B cell (primary cell): ENCODE measurements around the gene FOXL2NB. TPM values are rescaled to one million over a fixed set of nuclear protein-coding genes. Genes with fewer than 3 reads are reported as not detected.
A peak's percentile ranks its signal among the peaks of the same experiment; 100 is the strongest.

Source experiments
- ATAC-seq: fragments of 200-7000 bp; cut with Tn5 transposase; one replicate; pipeline ENCODE4 v1.10.0; 2021; ENCODE audit warnings: low read depth, mild to moderate bottlenecking, moderate number of reproducible peaks, moderate library complexity
- CTCF ChIA-PET: fragments of 350-600 bp; sonication (Branson Sonifier 250); formaldehyde crosslinking; loops from one replicate; lab custom pipeline; 2021; ENCODE audit warnings: antibody characterized with exemption, inconsistent platforms; lab: Charles Lee
- POLR2A ChIA-PET: fragments of 350-600 bp; sonication (Branson Sonifier 250); formaldehyde crosslinking; loops from one replicate; lab custom pipeline; 2021; ENCODE audit warnings: antibody characterized with exemption; lab: Charles Lee
- DNase-seq: peaks from one replicate; pipeline ENCODE4 v3.0.0; 2013
- H2AFZ ChIP-seq: 2 replicates; pipeline ENCODE4 v1.6.1; 2012; ENCODE audit warnings: mild to moderate bottlenecking, low read depth, low read length; ENCODE audit not compliant: insufficient read depth, poor library complexity, severe bottlenecking
- H3K27ac ChIP-seq, 2 donors: 1 replicate in 1 of 2; 2 replicates in 1 of 2; pipeline ENCODE4 v1.5.1; 2012 to 2013; ENCODE audit warnings: low read length in 2 of 2, mild to moderate bottlenecking in 2 of 2, moderate library complexity in 1 of 2
- H3K27me3 ChIP-seq, 4 experiments: fragments of 200-600 bp in 1 of 4; sonication (generic) in 1 of 4; replicated peaks in 1 of 4; 1 replicate in 2 of 4; 2 replicates in 2 of 4; pipeline versions ENCODE4 v1.6.1 to v1.7.0; 2013 to 2016; ENCODE audit warnings: low read length in 3 of 4, mild to moderate bottlenecking in 2 of 4, mixed read lengths in 1 of 4, moderate library complexity in 1 of 4; ENCODE audit not compliant: insufficient read depth in 4 of 4, control insufficient read depth in 3 of 4; ENCODE audit errors: control extremely low read depth in 1 of 4
- H3K36me3 ChIP-seq, 2 experiments: replicated peaks in 1 of 2; 1 replicate in 1 of 2; 2 replicates in 1 of 2; pipeline versions ENCODE4 v1.6.1 to v1.7.1; 2013; ENCODE audit warnings: low read length in 1 of 2; ENCODE audit not compliant: insufficient read depth in 2 of 2, control insufficient read depth in 1 of 2; ENCODE audit errors: control extremely low read depth in 1 of 2, extremely low read depth in 1 of 2
- H3K4me1 ChIP-seq, 2 donors: fragments of 200-600 bp in 1 of 2; sonication (generic) in 1 of 2; 1 replicate in 1 of 2; 2 replicates in 1 of 2; pipeline versions ENCODE4 v1.5.1 to v1.6.1; 2013 to 2017; ENCODE audit warnings: low read length in 2 of 2; ENCODE audit not compliant: control insufficient read depth in 2 of 2, insufficient read depth in 2 of 2
- H3K4me2 ChIP-seq: replicated peaks from 2 replicates; pipeline ENCODE3; 2012; ENCODE audit warnings: mild to moderate bottlenecking, low read depth, low read length; ENCODE audit not compliant: poor library complexity, severe bottlenecking
- H3K4me3 ChIP-seq, 5 experiments: fragments of 200-600 bp in 1 of 5; sonication (generic) in 1 of 5; 1 replicate in 3 of 5; 2 replicates in 2 of 5; pipeline versions ENCODE4 v1.5.1 to v1.7.0; 2011 to 2016; ENCODE audit warnings: low read length in 4 of 5, mild to moderate bottlenecking in 4 of 5, low read depth in 2 of 5, control low read depth in 1 of 5, moderate library complexity in 1 of 5; ENCODE audit not compliant: insufficient read depth in 1 of 5; ENCODE audit errors: control extremely low read depth in 1 of 5, extremely low read depth in 1 of 5
- H3K79me2 ChIP-seq: fragments of 200-600 bp; sonication (generic); one replicate; pipeline ENCODE4 v1.6.0; 2016; ENCODE audit warnings: low read length; ENCODE audit not compliant: control insufficient read depth, insufficient read depth
- H3K9ac ChIP-seq: fragments of 200-600 bp; sonication (generic); 2 replicates; pipeline ENCODE4 v1.6.1; 2017; ENCODE audit warnings: mild to moderate bottlenecking, low read length, moderate library complexity
- H3K9me3 ChIP-seq, 3 donors: one replicate each; pipeline versions ENCODE4 v1.6.1 to v1.7.1; 2013; ENCODE audit warnings: low read length in 2 of 3; ENCODE audit not compliant: control insufficient read depth in 2 of 3, insufficient read depth in 1 of 3; ENCODE audit errors: control extremely low read depth in 1 of 3
- H4K20me1 ChIP-seq: 2 replicates; pipeline ENCODE4 v1.6.0; 2012; ENCODE audit warnings: mild to moderate bottlenecking, low read length; ENCODE audit not compliant: insufficient read depth, control insufficient read depth, poor library complexity, severe bottlenecking
- H3K27ac Mint-ChIP-seq: one replicate; pipeline ENCODE4 v1.8.0; 2021; ENCODE audit warnings: mixed read lengths
- H3K27me3 Mint-ChIP-seq: one replicate; pipeline ENCODE4 v1.8.0; 2021; ENCODE audit warnings: mixed read lengths
- H3K4me1 Mint-ChIP-seq: one replicate; pipeline ENCODE4 v1.8.0; 2021; ENCODE audit warnings: mixed read lengths
- H3K4me3 Mint-ChIP-seq: one replicate; pipeline ENCODE4 v1.8.0; 2021; ENCODE audit warnings: mixed read lengths
- H3K9me3 Mint-ChIP-seq: one replicate; pipeline ENCODE4 v1.8.0; 2022; ENCODE audit warnings: mixed read lengths; ENCODE audit not compliant: insufficient read depth
- EZH2 ChIP-seq: IDR thresholded peaks from 2 replicates; pipeline ENCODE4 v1.6.1; 2012; ENCODE audit warnings: borderline replicate concordance, low read depth, mild to moderate bottlenecking, moderate library complexity, low read length; ENCODE audit not compliant: insufficient read depth, poor library complexity, severe bottlenecking
- WGBS: methylation state at CpG from one replicate; pipeline ENCODE4 v1.1.5; 2013; ENCODE audit warnings: missing lambda C conversion rate; ENCODE audit not compliant: insufficient coverage; 5-methylcytosine and 5-hydroxymethylcytosine counted together
- intact Hi-C: fragments of 100-400 bp; cut with micrococcal nuclease; formaldehyde crosslinking; loops from one replicate; pipeline ENCODE4 v1.10.0; 2022
- polyA plus RNA-seq: library from polyadenylated mRNA; depleted of rRNA; stranded (reverse); fragments of >200 nt; gene quantifications from 2 replicates; pipeline ENCODE4 v1.2.3, GENCODE V29; 2012
- total RNA-seq, 2 donors: library from RNA; stranded (reverse); fragments of 120-200 nt in 1 of 2; gene quantifications; 1 replicate in 1 of 2; 2 replicates in 1 of 2; pipeline versions ENCODE4 v1.2.3 to v1.2.4, GENCODE V29; 2013 to 2022
- TF ChIP-seq, protein P1 (sequence below): fragments of 200-600 bp; IDR thresholded peaks from one replicate; pipeline ENCODE4 v1.8.0; 2022; ENCODE audit warnings: antibody characterized with exemption, mild to moderate bottlenecking

FOXL2NB gene
- total and polyA plus RNA-seq, 2 donors (not counting 1 experiment from before 2014, with no cell fraction given), result not detected

GRCh38 chr3:138916824-138917223, 30.2 kb upstream of the FOXL2NB start:
- Histone ChIP-seq H3K79me2 (no peaks in the 10 kb centered on the region), H3K36me3 (no peaks in the 10 kb centered on the region), H4K20me1 (no peaks in the 10 kb centered on the region), H3K27ac (no peak overlapping the region), H3K9me3 (peaks cover 0 to 4% (median 0%) of the 10 kb centered on the region in 3 donors), H3K4me3 (no peak overlapping the region), H3K4me2 (no peak overlapping the region), H3K27me3 (peaks cover 0 to 6% (median 1%) of the 10 kb centered on the region in 4 experiments), H2AFZ (no peak overlapping the region), H3K9ac (no peak overlapping the region), H3K4me1 (peaks cover 3 to 18% of the 10 kb centered on the region in 2 donors)
- TF ChIP-seq, protein P1, sequence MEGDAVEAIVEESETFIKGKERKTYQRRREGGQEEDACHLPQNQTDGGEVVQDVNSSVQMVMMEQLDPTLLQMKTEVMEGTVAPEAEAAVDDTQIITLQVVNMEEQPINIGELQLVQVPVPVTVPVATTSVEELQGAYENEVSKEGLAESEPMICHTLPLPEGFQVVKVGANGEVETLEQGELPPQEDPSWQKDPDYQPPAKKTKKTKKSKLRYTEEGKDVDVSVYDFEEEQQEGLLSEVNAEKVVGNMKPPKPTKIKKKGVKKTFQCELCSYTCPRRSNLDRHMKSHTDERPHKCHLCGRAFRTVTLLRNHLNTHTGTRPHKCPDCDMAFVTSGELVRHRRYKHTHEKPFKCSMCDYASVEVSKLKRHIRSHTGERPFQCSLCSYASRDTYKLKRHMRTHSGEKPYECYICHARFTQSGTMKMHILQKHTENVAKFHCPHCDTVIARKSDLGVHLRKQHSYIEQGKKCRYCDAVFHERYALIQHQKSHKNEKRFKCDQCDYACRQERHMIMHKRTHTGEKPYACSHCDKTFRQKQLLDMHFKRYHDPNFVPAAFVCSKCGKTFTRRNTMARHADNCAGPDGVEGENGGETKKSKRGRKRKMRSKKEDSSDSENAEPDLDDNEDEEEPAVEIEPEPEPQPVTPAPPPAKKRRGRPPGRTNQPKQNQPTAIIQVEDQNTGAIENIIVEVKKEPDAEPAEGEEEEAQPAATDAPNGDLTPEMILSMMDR, result no peak
- 80% methylated on average over 1 of the region's 2 CpGs for WGBS
- H3K4me3 Mint-ChIP-seq, result peak overlapping the region; percentile 39
- intact Hi-C loops, result loop anchor here (1.0 to 10.0 kb wide), 5 partner anchors 323 to 848 kb away; partner anchors contain the start of genes ARMC8, CEP70 and NMNAT3
- ChIA-PET CTCF (interaction anchor here (0.7 to 16.4 kb wide), 33 partner anchors 8 to 849 kb away, joined by 3 to 461 read pairs (median 7); partner anchors contain the start of genes ARMC8, CEP70 and FAIM), POLR2A (interaction anchor here (1.8 kb wide), 1 partner anchor 323 kb away, joined by 18 read pairs; the partner anchor contains the start of gene CEP70)
- DNase-seq (no peak), ATAC-seq (no peak)
- H3K4me1 Mint-ChIP-seq, result peaks cover 13% of the 10 kb centered on the region
- no peaks in the 10 kb centered on the region for H3K9me3 Mint-ChIP-seq
- no peak overlapping the region for H3K27ac Mint-ChIP-seq
- peaks cover 15% of the 10 kb centered on the region for H3K27me3 Mint-ChIP-seq

DNA sequence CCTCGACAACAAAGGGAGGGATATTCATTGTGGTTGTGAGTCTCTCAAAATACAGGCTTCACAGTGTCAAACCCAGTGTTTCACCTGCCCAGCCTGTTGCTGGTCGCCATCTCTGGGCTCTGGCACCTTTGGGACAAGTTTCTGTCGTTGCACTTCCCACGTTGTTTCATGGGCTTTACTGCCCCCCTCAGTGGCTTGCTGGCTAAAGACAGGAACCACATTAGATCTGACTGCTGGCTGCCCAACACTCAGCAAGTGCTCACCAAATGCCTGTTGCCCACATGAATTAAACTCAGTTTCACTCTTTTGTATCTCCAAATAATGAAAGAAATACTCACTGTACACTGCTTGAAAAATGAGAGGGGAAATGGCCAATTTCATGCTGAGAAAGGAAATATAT, 27.7 kb upstream of the FOXL2NB start:
- WGBS, result 57% methylated on average over 3 of the region's 4 CpGs
- no peaks in the 10 kb centered on the region for H3K36me3 ChIP-seq
- H3K4me3 ChIP-seq, result no peak overlapping the region
- no peak overlapping the region for H3K4me3 Mint-ChIP-seq
- intact Hi-C loops, result loop anchor here (5.0 to 10.0 kb wide), 2 partner anchors 587 to 755 kb away; partner anchors contain the start of gene NMNAT3
- POLR2A ChIA-PET, result no interaction called here
- no peak overlapping the region for H2AFZ ChIP-seq
- TF ChIP-seq, protein P1, result no peak
- TF ChIP-seq EZH2, result no peak
- no peak for DNase-seq
- no peaks in the 10 kb centered on the region for H3K9me3 Mint-ChIP-seq
- peaks cover 20% of the 10 kb centered on the region for H3K27me3 Mint-ChIP-seq
- peaks cover 3 to 21% of the 10 kb centered on the region in 2 donors for H3K4me1 ChIP-seq
- ATAC-seq, result no peak
- no peaks in the 10 kb centered on the region for H4K20me1 ChIP-seq
- peaks cover 0 to 4% (median 0%) of the 10 kb centered on the region in 3 donors for H3K9me3 ChIP-seq
- H3K9ac ChIP-seq, result no peak overlapping the region
- H3K27me3 ChIP-seq, result peaks cover 0 to 16% (median 6%) of the 10 kb centered on the region in 4 experiments
- H3K4me2 ChIP-seq, result no peak overlapping the region
- peaks cover 13% of the 10 kb centered on the region for H3K4me1 Mint-ChIP-seq
- no peak overlapping the region for H3K27ac ChIP-seq
- H3K79me2 ChIP-seq, result no peaks in the 10 kb centered on the region
- H3K27ac Mint-ChIP-seq, result no peak overlapping the region
- CTCF ChIA-PET, result interaction anchor here (1.0 to 16.4 kb wide), 8 partner anchors 6 to 502 kb away, joined by 3 to 461 read pairs (median 88); partner anchors contain the start of gene CEP70
